Cerebellar cortex (tissue), 1 donor: ENCODE data around the gene ZNF425.
"Not testable (repeated sequence)": the region's sequence is repeated elsewhere in the genome, so short reads cannot be mapped to it uniquely, and the experiment has no call there.

Experiments used
- DNase-seq: peaks from one replicate; pipeline ENCODE4 v3.0.0-alpha.2; 2015; ENCODE audit warnings: low spot score

ZNF425 gene

GRCh38 chr7:149071641-149072437 lies 54.3 kb downstream of the ZNF425 start:
- DNase-seq: peak; percentile 44

DNA sequence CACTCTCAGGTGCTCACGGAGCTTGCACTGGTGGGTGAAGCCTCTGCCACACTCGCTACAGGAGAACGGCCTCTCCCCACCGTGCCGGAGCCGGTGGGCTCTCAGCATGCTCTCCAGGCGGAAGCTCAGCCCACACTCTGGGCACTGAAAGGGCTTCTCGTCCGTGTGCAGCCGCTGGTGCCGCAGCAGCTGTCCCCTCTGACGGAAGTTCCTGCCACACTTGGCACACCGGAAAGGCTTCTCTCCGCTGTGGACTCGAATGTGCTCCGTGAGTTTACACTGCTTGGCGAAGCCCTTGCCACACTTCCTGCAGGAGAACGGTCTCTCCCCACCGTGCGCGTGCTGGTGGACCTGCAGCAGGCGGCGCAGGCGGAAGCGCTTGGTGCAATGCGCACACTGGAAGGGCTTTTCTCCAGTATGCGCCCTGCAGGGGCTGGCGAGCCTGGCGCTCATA lies 54.9 kb downstream of the ZNF425 start:
- DNase-seq: no peak

DNA sequence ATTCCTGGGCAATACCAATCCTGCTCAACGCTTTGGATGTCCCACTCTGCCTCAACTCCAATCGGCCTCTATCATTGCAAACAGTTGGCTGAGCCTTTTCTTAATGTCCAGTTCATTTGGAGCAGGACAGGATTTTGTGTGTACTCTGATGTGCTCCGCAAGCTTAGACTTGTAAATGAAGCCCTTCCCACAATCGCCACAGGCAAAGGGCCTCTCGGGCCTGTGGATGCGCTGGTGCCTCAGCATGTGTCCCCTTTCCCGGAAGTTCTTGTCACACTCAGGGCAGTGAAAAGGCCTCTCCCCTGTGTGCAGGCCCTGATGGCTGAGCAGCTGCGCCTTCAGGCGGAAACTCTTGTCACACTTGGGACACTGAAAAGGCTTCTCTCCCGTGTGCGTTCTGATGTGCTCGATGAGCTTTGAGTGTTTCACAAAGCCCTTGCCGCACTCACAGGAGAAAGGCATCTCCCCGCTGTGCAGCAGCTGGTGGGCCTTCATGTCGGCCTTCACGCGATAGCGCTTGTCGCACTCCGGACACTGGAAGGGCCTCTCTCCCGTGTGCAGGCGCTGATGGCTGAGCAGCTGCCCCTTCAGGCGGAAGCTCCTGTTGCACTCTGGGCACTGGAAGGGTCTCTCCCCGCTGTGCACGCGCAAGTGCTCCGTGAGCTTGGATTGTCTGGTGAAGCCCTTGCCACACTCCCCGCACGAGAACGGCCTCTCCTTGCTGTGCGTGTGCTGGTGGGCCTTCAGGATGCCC lies 55.6 kb downstream of the ZNF425 start:
- no peak for DNase-seq

DNA sequence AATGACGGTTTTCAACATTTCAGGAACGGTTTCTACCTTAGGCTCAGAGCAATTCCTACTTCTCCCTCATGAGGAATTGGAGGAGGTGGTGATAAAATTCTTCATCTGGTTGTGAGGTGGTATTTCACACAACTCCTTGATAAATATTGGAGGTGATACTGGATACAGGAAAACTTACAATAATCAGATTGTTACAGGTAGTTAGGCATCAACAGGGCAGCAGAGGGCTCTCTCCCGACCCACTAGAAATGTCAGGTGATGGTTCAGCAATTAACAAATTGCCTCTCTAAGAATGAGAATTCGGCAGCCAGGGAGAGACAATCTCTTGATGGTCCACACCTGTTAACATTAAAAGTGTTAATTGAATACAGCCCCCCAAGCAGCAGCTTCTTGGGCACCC lies 58.3 kb downstream of the ZNF425 start:
- no peak for DNase-seq

DNA sequence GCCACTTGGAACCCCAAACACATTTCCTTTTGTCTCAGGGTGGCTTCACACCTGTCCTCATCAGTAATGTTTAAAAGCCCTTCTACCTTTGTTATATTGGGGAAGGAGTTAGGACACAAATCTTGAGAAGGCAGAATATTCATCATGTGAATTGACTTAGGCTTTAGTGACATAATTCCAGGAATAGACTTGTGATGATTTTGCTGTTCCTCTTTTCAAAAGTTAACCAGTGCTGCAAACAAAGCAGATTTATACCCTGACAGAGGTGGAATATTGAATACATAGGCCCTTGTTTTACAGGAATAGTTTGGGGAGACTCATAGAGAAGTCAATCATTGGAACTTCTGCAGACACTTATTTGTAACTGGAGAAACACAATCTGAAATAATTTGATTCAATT lies 62.6 kb downstream of the ZNF425 start:
- DNase-seq: no peak

GRCh38 chr7:149062217-149062899 lies 63.8 kb downstream of the ZNF425 start:
- DNase-seq: not testable (repeated sequence)

- no peak for DNase-seq
Observed at GRCh38 chr7:149060156-149060555, 66.0 kb downstream of the ZNF425 start.

GRCh38 chr7:149053885-149054284 lies 72.2 kb downstream of the ZNF425 start:
- no peak for DNase-seq

DNA sequence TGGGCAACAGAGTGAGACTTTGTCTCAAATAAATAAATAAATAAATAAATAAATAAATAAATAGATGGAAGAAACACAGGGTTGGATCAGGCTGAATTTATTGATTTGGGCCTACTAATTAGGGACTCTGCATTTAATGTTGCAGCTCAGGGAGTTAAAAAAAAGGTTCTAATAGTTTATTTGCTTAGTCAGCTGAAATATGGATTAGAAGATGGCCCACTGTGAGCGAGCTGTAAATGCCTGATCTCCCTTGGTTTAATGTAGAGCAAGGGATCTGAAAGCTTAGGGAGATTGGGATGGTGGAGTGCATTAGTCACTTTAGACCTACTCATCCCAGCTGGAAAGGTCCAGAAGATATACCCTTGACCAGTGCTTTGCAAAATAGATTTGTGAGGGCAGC lies 72.7 kb downstream of the ZNF425 start:
- no peak for DNase-seq
